Esophagus squamous epithelium (tissue), 5 donors: ENCODE results near the gene STOML1. TPM values are rescaled to one million over a fixed set of nuclear protein-coding genes. Genes with fewer than 3 reads are reported as not detected.

Source experiments
- DNase-seq: peaks from one replicate; lab custom pipeline; 2025; lab: John Stamatoyannopoulos, UW
- H3K27ac ChIP-seq, 4 donors: fragments of 200-600 bp; sonication (generic); one replicate each; pipeline ENCODE4 v1.5.1; 2016 to 2019; ENCODE audit warnings: mild to moderate bottlenecking in 1 of 4
- H3K27me3 ChIP-seq, 4 donors: fragments of 200-600 bp; sonication (generic); 1 replicate in 3 of 4; 2 replicates in 1 of 4; pipeline versions ENCODE4 v1.5.1 to v1.6.0; 2017 to 2021; ENCODE audit warnings: antibody characterized with exemption in 1 of 4
- H3K36me3 ChIP-seq, 3 donors: fragments of 200-600 bp; sonication (generic); one replicate each; pipeline ENCODE4 v1.5.1; 2016 to 2019
- H3K4me1 ChIP-seq, 3 donors: fragments of 200-600 bp; sonication (generic); one replicate each; pipeline ENCODE4 v1.5.1; 2017 to 2019
- H3K4me3 ChIP-seq, 4 donors: fragments of 200-600 bp; sonication (generic); 1 replicate in 3 of 4; 2 replicates in 1 of 4; pipeline ENCODE4 v1.5.1; 2016 to 2019; ENCODE audit warnings: mild to moderate bottlenecking in 2 of 4, moderate library complexity in 1 of 4
- H3K9me3 ChIP-seq, 3 donors: fragments of 200-600 bp; sonication (generic); one replicate each; pipeline ENCODE4 v1.5.1; 2016 to 2019
- POLR2A ChIP-seq, 4 donors: fragments of 450-650 bp; IDR thresholded peaks; one replicate each; pipeline ENCODE4 v1.6.1; 2017; ENCODE audit warnings: antibody characterized with exemption in 4 of 4, mild to moderate bottlenecking in 4 of 4, moderate library complexity in 3 of 4
- WGBS, 2 donors: methylation state at CpG; one replicate each; pipeline ENCODE4 v1.1.5; 2018; 5-methylcytosine and 5-hydroxymethylcytosine counted together
- intact Hi-C: fragments of 100-400 bp; cut with DNase I; formaldehyde crosslinking; loops from one replicate; pipeline ENCODE4 v1.15.0; 2022
- total RNA-seq, 4 donors: library from RNA; depleted of rRNA; stranded (reverse); fragments of >200 nt; gene quantifications; one replicate each; pipeline ENCODE4 v1.1.0, GENCODE V29; 2016
- TF ChIP-seq, protein P1 (sequence below), 6 experiments: fragments of 450-650 bp in 4 of 6; fragments of 200-600 bp in 2 of 6; sonication (generic) in 2 of 6; IDR thresholded peaks; one replicate each; pipeline ENCODE4 v1.5.1; 2016 to 2019; ENCODE audit warnings: antibody characterized with exemption in 6 of 6, mild to moderate bottlenecking in 4 of 6, moderate library complexity in 4 of 6
- donor health status: DM: yes; HTN: yes; CAD: no.

Gene STOML1
- total RNA-seq, 4 donors from 2014 or later: 8.3 to 14.8 (median 11.1) TPM

DNA sequence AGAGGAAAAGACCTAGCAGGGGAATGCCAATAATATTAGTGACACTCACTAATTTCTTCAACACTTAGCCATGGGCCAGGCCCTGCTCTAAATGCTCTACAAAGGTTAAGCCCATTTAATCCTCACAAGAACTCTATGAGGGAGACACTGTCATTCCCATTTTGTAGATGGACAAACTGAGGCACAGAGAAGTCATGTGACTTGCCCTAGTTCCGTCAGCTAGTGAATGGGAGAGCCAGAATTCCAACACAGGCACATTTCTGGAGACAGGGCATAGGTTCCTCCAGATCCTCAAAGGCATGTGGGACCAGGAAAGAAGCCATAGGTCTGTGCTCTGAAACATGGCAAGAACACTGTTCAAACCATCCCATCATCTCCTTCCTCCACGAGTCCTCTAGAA, 34.3 kb downstream of the STOML1 start:
- Histone ChIP-seq H3K27ac (peak overlapping the region in 1 of 4 donors; percentile 3), H3K27me3 (no peaks in the 10 kb centered on the region), H3K4me1 (peaks cover 0 to 27% (median 5%) of the 10 kb centered on the region in 3 donors), H3K36me3 (no peaks in the 10 kb centered on the region), H3K4me3 (no peak overlapping the region), H3K9me3 (no peaks in the 10 kb centered on the region)
- intact Hi-C loops: no loop called here
- no peak for DNase-seq
- WGBS, 2 donors: 83 to 88% methylated on average over 2 of the region's 2 CpGs
- TF ChIP-seq, protein P1, sequence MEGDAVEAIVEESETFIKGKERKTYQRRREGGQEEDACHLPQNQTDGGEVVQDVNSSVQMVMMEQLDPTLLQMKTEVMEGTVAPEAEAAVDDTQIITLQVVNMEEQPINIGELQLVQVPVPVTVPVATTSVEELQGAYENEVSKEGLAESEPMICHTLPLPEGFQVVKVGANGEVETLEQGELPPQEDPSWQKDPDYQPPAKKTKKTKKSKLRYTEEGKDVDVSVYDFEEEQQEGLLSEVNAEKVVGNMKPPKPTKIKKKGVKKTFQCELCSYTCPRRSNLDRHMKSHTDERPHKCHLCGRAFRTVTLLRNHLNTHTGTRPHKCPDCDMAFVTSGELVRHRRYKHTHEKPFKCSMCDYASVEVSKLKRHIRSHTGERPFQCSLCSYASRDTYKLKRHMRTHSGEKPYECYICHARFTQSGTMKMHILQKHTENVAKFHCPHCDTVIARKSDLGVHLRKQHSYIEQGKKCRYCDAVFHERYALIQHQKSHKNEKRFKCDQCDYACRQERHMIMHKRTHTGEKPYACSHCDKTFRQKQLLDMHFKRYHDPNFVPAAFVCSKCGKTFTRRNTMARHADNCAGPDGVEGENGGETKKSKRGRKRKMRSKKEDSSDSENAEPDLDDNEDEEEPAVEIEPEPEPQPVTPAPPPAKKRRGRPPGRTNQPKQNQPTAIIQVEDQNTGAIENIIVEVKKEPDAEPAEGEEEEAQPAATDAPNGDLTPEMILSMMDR (IDR thresholded peaks at IDR 0.05): no peak
- TF ChIP-seq POLR2A (IDR thresholded peaks at IDR 0.05): no peak

DNA sequence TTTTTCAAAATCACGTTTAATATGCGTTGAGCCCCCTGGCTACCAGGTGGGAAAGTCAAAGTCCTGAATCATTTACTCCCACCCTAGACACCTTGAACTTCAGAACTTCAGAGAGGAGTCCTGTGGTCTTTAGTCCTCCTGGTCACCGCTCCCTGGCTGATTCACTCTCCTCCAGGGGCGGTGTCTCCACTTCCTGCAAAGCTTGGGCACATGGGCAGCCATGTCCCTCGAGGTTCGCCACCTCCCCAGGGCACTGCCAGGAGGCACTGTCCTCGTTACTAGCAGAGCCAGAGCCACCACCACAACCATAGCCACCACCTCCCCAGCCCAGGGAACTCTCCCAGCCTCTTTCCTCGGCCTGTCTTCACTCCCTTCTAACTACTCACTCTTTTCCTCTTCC, 34.8 kb downstream of the STOML1 start:
- Histone ChIP-seq H3K4me1 (peaks cover 0 to 32% (median 10%) of the 10 kb centered on the region in 3 donors), H3K36me3 (no peaks in the 10 kb centered on the region), H3K27me3 (no peaks in the 10 kb centered on the region), H3K9me3 (no peaks in the 10 kb centered on the region), H3K27ac (peak overlapping the region in 1 of 4 donors; percentile 3), H3K4me3 (no peak overlapping the region)
- intact Hi-C loops: no loop called here
- no peak for TF ChIP-seq POLR2A (IDR thresholded peaks at IDR 0.05)
- TF ChIP-seq, protein P1 (IDR thresholded peaks at IDR 0.05): no peak
- 73 to 75% methylated on average over 8 of the region's 8 CpGs for WGBS, 2 donors
- DNase-seq: no peak

DNA sequence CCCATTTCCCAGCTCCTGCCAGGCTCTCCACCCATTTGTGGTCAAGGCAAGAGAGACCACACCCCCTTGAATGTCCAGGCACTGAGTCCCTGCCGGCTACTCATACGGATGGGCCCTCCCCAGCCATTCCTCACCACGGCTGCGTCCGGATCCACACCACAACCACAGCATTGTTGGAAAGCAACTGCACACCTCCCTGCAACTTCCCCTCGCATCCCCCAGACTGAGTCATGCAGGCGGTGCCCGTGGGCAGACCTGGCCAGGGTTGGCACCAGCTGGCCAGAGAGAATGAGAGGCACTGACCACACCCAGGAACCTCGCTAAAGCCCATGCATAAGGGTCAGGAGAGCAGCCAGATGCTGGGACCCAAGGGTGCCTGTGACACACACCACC, 35.4 kb downstream of the STOML1 start:
- no peak overlapping the region for H3K4me3 ChIP-seq
- intact Hi-C loops: no loop called here
- no peaks in the 10 kb centered on the region for H3K27me3 ChIP-seq
- H3K9me3 ChIP-seq: no peaks in the 10 kb centered on the region
- no peaks in the 10 kb centered on the region for H3K36me3 ChIP-seq
- peak overlapping the region in 2 of 4 donors; percentile 63 to 66 for H3K27ac ChIP-seq
- 37% methylated on average over 2 of the region's 9 CpGs; no CpG with 5 or more reads in 1 of the 2 donors for WGBS, 2 donors
- no peak for DNase-seq
- TF ChIP-seq, protein P1 (IDR thresholded peaks at IDR 0.05): no peak
- TF ChIP-seq POLR2A (IDR thresholded peaks at IDR 0.05): no peak
- H3K4me1 ChIP-seq: peaks cover 4 to 37% (median 15%) of the 10 kb centered on the region in 3 donors

DNA sequence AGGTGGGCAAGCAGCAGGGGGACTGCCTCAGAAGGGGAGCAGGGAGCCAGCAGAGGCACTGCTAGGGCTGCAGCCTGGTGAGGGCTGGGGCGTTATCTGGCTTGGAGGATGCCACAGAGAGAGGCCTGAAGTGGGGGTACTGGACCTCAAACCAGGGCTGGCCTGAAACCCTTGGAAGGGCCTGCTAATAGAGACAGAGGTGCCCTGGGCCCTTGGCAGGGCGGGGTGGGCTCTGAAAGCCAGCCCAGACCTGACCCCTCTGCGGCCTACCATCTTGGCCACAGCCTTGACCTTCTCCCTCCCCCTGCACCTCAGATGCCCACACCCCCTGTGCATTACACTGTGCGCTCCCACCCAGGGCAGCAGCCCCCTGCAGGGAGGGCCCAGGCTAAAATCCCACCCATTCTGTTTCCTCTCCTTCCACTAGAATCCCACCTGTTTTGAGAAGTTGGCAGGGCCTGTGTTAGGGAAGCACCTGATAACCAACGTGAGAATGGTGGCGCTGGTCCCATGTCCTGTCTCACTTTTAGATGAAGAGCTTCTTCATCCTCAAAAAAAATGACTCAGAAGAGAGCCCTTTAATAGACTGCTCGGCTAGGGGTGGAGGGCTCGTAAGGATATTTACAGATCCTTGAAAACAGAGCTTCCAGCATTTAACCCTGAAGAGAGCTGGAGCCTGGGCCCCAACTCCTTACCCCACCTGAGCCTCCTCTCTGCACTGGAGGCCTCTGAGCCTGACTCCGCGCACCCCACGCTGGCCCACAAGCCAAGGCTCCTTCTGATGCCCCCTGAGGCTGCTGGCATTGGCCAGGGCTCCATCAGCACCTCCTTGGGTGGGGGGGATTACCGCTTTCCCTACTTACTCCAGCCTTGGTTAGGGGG, 36.0 kb downstream of the STOML1 start:
- no peak for TF ChIP-seq POLR2A (IDR thresholded peaks at IDR 0.05)
- TF ChIP-seq, protein P1 (IDR thresholded peaks at IDR 0.05): no peak
- no peaks in the 10 kb centered on the region for H3K36me3 ChIP-seq
- H3K27me3 ChIP-seq: no peaks in the 10 kb centered on the region
- WGBS, 2 donors: 59 to 70% methylated on average over 6 to 8 of the region's 12 CpGs
- H3K9me3 ChIP-seq: no peaks in the 10 kb centered on the region
- intact Hi-C loops: no loop called here
- no peak for DNase-seq
- H3K4me3 ChIP-seq: no peak overlapping the region
- peak overlapping the region in 2 of 4 donors; percentile 63 to 66 for H3K27ac ChIP-seq
- peaks cover 10 to 44% (median 20%) of the 10 kb centered on the region in 3 donors for H3K4me1 ChIP-seq

DNA sequence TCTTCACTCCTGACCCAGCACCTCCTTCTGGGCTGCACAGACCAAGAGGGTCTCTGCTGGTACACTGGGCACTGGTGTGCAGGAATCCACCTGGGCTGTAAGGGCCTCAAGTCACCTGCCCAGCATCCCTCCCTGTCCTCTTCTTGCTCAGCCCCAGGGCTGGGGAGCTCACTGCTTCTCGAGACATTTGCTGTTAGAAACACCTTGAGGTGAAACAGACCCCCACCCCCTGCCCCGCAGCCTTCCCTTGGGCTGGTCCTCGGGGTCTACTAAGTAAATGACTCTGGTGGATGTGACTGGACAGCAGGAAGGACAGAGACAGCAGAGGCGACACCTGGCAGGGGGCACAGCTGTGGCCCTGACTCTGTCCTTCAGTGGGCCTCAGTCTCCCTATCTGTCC, 36.8 kb downstream of the STOML1 start:
- DNase-seq: no peak
- Histone ChIP-seq H3K4me1 (peaks cover 10 to 52% (median 24%) of the 10 kb centered on the region in 3 donors), H3K27ac (no peak overlapping the region), H3K4me3 (no peak overlapping the region), H3K36me3 (no peaks in the 10 kb centered on the region), H3K27me3 (no peaks in the 10 kb centered on the region), H3K9me3 (no peaks in the 10 kb centered on the region)
- TF ChIP-seq, protein P1 (IDR thresholded peaks at IDR 0.05): no peak
- TF ChIP-seq POLR2A (IDR thresholded peaks at IDR 0.05): no peak
- 75 to 100% methylated on average over 3 to 4 of the region's 4 CpGs for WGBS, 2 donors
- intact Hi-C loops: no loop called here
